CD4-positive, alpha-beta memory T cell (primary cell): ENCODE measurements around the gene SGCG. TPM values are rescaled to one million over a fixed set of nuclear protein-coding genes. Genes with fewer than 3 reads are reported as not detected.
"Not testable (repeated sequence)": the region's sequence is repeated elsewhere in the genome, so short reads cannot be mapped to it uniquely, and the experiment has no call there.

Experiments
- CTCF ChIA-PET: fragments of 350-600 bp; sonication (Branson Sonifier 250); formaldehyde crosslinking; loops from one replicate; lab custom pipeline; 2021; ENCODE audit warnings: inconsistent platforms; ENCODE audit not compliant: partially characterized antibody; lab: Charles Lee
- POLR2A ChIA-PET: fragments of 350-600 bp; sonication (Branson Sonifier 250); formaldehyde crosslinking; loops from one replicate; lab custom pipeline; 2021; ENCODE audit not compliant: partially characterized antibody; lab: Charles Lee
- DNase-seq, 5 donors: peaks; one replicate each; pipeline versions ENCODE4 v3.0.0 to v3.0.0-alpha.2; 2020 to 2022; ENCODE audit warnings: mixed read lengths in 1 of 5
- H3K27ac ChIP-seq: one replicate; pipeline ENCODE4 v1.7.0; 2013; ENCODE audit warnings: low read depth, low read length
- H3K27me3 ChIP-seq: 2 replicates; pipeline ENCODE4 v1.7.0; 2013; ENCODE audit warnings: mild to moderate bottlenecking, low read length, moderate library complexity; ENCODE audit not compliant: insufficient read depth
- H3K36me3 ChIP-seq: 2 replicates; pipeline ENCODE4 v1.7.0; 2013; ENCODE audit warnings: mild to moderate bottlenecking, low read length, moderate library complexity; ENCODE audit not compliant: insufficient read depth
- H3K4me1 ChIP-seq: 2 replicates; pipeline ENCODE4 v1.7.0; 2013; ENCODE audit warnings: mild to moderate bottlenecking, low read length, moderate library complexity; ENCODE audit not compliant: insufficient read depth
- H3K4me3 ChIP-seq, 2 donors: one replicate each; pipeline ENCODE4 v1.7.0; 2013; ENCODE audit warnings: low read length in 2 of 2, mild to moderate bottlenecking in 1 of 2
- H3K9me3 ChIP-seq, 2 donors: one replicate each; pipeline ENCODE4 v1.7.0; 2013; ENCODE audit warnings: low read length in 2 of 2, control low read depth in 1 of 2; ENCODE audit not compliant: control insufficient read depth in 1 of 2
- H3K27ac Mint-ChIP-seq, 7 donors: one replicate each; pipeline ENCODE4 v1.8.0; 2020 to 2021; ENCODE audit warnings: mixed read lengths in 7 of 7, mild to moderate bottlenecking in 6 of 7, inconsistent platforms in 3 of 7, moderate library complexity in 3 of 7
- H3K27me3 Mint-ChIP-seq, 2 donors: one replicate each; pipeline ENCODE4 v1.8.0; 2020 to 2021; ENCODE audit warnings: mixed read lengths in 2 of 2
- H3K36me3 Mint-ChIP-seq, 2 donors: one replicate each; pipeline ENCODE4 v1.8.0; 2020 to 2021; ENCODE audit warnings: mixed read lengths in 2 of 2, inconsistent platforms in 1 of 2, mild to moderate bottlenecking in 1 of 2
- H3K4me1 Mint-ChIP-seq, 4 donors: one replicate each; pipeline ENCODE4 v1.8.0; 2020 to 2021; ENCODE audit warnings: mixed read lengths in 4 of 4, mild to moderate bottlenecking in 1 of 4
- H3K4me3 Mint-ChIP-seq, 8 donors: one replicate each; pipeline ENCODE4 v1.8.0; 2020 to 2021; ENCODE audit warnings: mixed read lengths in 8 of 8, mild to moderate bottlenecking in 7 of 8, moderate library complexity in 6 of 8, inconsistent platforms in 3 of 8
- H3K9me3 Mint-ChIP-seq, 8 donors: one replicate each; pipeline ENCODE4 v1.8.0; 2020 to 2021; ENCODE audit warnings: mixed read lengths in 8 of 8, mild to moderate bottlenecking in 5 of 8, inconsistent platforms in 3 of 8, moderate library complexity in 1 of 8
- intact Hi-C: fragments of 100-400 bp; cut with micrococcal nuclease; formaldehyde crosslinking; loops from one replicate; pipeline ENCODE4 v1.15.1; 2023
- polyA plus RNA-seq, 2 donors: library from polyadenylated mRNA; unstranded; fragments of 300-500 nt; fragmentation: Illumina TruSeq; gene quantifications; one replicate each; pipeline ENCODE4 v1.2.3, GENCODE V29; 2021
- total RNA-seq, 2 experiments: library from RNA; stranded (reverse); gene quantifications; one replicate each; pipeline ENCODE4 v1.2.3, GENCODE V29; 2021

Gene SGCG, protein sequence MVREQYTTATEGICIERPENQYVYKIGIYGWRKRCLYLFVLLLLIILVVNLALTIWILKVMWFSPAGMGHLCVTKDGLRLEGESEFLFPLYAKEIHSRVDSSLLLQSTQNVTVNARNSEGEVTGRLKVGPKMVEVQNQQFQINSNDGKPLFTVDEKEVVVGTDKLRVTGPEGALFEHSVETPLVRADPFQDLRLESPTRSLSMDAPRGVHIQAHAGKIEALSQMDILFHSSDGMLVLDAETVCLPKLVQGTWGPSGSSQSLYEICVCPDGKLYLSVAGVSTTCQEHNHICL
- total RNA-seq (not detected), polyA plus RNA-seq (not detected)

DNA sequence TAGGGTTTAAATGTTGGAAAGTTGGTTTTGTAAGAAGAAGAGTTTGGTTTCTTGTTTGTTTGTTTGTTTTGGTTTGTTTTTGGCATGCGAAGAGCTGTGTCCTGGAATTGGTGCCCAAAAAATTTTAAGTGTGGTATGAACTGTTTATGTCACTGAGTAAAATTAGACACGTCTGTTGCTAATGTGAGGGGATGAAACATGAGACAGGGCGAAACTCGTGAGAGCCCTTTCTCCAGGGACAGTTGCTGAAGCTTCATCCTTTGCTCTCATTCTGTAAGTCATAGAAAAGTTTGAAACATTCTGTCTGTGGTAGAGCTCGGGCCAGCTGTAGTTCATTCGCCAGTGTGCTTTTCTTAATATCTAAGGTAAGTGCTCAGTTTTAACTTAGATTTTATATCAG, at the start of gene SGCG:
Gene SGCG (plus strand): TSS at position 269 of the 400 bp plus-strand sequence. CDS start 22,716 bp downstream, outside the sequence.
- H3K36me3 ChIP-seq: no peaks in the 10 kb centered on the region

DNA sequence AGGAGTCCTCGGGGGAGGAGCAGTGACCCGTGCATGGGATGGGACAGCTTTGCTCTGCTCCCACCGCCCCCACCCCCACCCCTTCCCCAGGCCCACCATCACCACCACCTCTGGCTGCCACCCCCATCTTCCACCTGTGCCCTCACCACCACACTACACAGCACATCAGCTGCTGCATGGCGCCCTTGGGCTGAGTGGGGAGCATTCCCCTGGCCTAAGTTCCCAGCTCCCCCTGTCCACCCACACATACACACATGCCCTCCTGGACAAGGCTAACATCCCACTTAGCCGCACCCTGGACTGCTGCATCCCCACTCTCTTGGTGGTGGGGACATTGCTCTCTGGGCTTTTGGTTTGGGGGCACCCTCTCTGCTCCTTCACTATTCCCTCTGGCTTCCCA, 46.2 kb upstream of the SGCG start:
- Histone ChIP-seq H3K27ac (no peak overlapping the region), H3K4me1 (no peaks in the 10 kb centered on the region), H3K9me3 (no peaks in the 10 kb centered on the region), H3K36me3 (no peaks in the 10 kb centered on the region), H3K4me3 (no peak overlapping the region), H3K27me3 (no peaks in the 10 kb centered on the region)
- Mint-ChIP-seq H3K36me3 (no peaks in the 10 kb centered on the region), H3K27me3 (peaks cover 0 to 2% of the 10 kb centered on the region in 2 donors), H3K4me1 (no peaks in the 10 kb centered on the region), H3K9me3 (no peaks in the 10 kb centered on the region), H3K4me3 (no peak overlapping the region), H3K27ac (no peak overlapping the region)
- CTCF ChIA-PET: no interaction called here
- POLR2A ChIA-PET: no interaction called here
- intact Hi-C loops: no loop called here
- DNase-seq: no peak

More for the DNA sequence above, at the start of gene SGCG:
- H3K4me3 Mint-ChIP-seq: no peak within 1 kb of the TSS
- Histone ChIP-seq H3K9me3 (no peaks in the 10 kb centered on the region), H3K27ac (no peak within 1 kb of the TSS), H3K4me1 (no peaks in the 10 kb centered on the region), H3K4me3 (no peak within 1 kb of the TSS), H3K27me3 (no peaks in the 10 kb centered on the region)
- no peaks in the 10 kb centered on the region for H3K36me3 Mint-ChIP-seq
- no peak for DNase-seq
- H3K4me1 Mint-ChIP-seq: no peaks in the 10 kb centered on the region
- no peak within 1 kb of the TSS for H3K27ac Mint-ChIP-seq
- peaks cover 2 to 3% of the 10 kb centered on the region in 2 donors for H3K27me3 Mint-ChIP-seq
- intact Hi-C loops: no loop called here
- H3K9me3 Mint-ChIP-seq: peaks cover 0 to 10% (median 4%) of the 10 kb centered on the region in 8 donors
- ChIA-PET CTCF (no interaction called here), POLR2A (no interaction called here)

GRCh38 chr13:23140492-23140891, 40.3 kb upstream of the SGCG start:
- no peaks in the 10 kb centered on the region for H3K9me3 ChIP-seq
- intact Hi-C loops: no loop called here
- peaks cover 0 to 2% (median 0%) of the 10 kb centered on the region in 8 donors for H3K9me3 Mint-ChIP-seq
- H3K27ac ChIP-seq: no peak overlapping the region
- no peak for DNase-seq
- H3K27me3 ChIP-seq: no peaks in the 10 kb centered on the region
- ChIA-PET POLR2A (no interaction called here), CTCF (no interaction called here)
- H3K36me3 Mint-ChIP-seq: no peaks in the 10 kb centered on the region
- H3K36me3 ChIP-seq: no peaks in the 10 kb centered on the region
- peaks cover 0 to 5% of the 10 kb centered on the region in 2 donors for H3K27me3 Mint-ChIP-seq
- H3K4me1 ChIP-seq: no peaks in the 10 kb centered on the region
- no peaks in the 10 kb centered on the region for H3K4me1 Mint-ChIP-seq
- no peak overlapping the region for H3K4me3 ChIP-seq
- no peak overlapping the region for H3K4me3 Mint-ChIP-seq
- H3K27ac Mint-ChIP-seq: no peak overlapping the region

GRCh38 chr13:23141964-23142363, 38.8 kb upstream of the SGCG start:
- Histone ChIP-seq H3K36me3 (no peaks in the 10 kb centered on the region), H3K4me3 (no peak overlapping the region), H3K9me3 (no peaks in the 10 kb centered on the region), H3K27ac (no peak overlapping the region), H3K27me3 (no peaks in the 10 kb centered on the region), H3K4me1 (no peaks in the 10 kb centered on the region)
- intact Hi-C loops: no loop called here
- POLR2A ChIA-PET: no interaction called here
- no peaks in the 10 kb centered on the region for H3K4me1 Mint-ChIP-seq
- CTCF ChIA-PET: no interaction called here
- peaks cover 0 to 2% (median 0%) of the 10 kb centered on the region in 8 donors for H3K9me3 Mint-ChIP-seq
- H3K27ac Mint-ChIP-seq: no peak overlapping the region
- no peak for DNase-seq
- peaks cover 0 to 5% of the 10 kb centered on the region in 2 donors for H3K27me3 Mint-ChIP-seq
- no peaks in the 10 kb centered on the region for H3K36me3 Mint-ChIP-seq
- H3K4me3 Mint-ChIP-seq: no peak overlapping the region

GRCh38 chr13:23142607-23143006, 38.2 kb upstream of the SGCG start:
- H3K4me3 ChIP-seq, H3K9me3 ChIP-seq, H3K4me3 Mint-ChIP-seq, H3K36me3 Mint-ChIP-seq, POLR2A ChIA-PET, H3K27ac ChIP-seq, H3K9me3 Mint-ChIP-seq, CTCF ChIA-PET, H3K27me3 Mint-ChIP-seq, H3K4me1 Mint-ChIP-seq, DNase-seq, H3K27ac Mint-ChIP-seq, H3K36me3 ChIP-seq, H3K4me1 ChIP-seq, H3K27me3 ChIP-seq, intact Hi-C loops: not testable (repeated sequence)

- ChIA-PET CTCF (no interaction called here), POLR2A (no interaction called here)
- Histone ChIP-seq H3K27me3 (no peaks in the 10 kb centered on the region), H3K36me3 (no peaks in the 10 kb centered on the region), H3K9me3 (no peaks in the 10 kb centered on the region), H3K4me3 (no peak overlapping the region), H3K27ac (no peak overlapping the region), H3K4me1 (no peaks in the 10 kb centered on the region)
- Mint-ChIP-seq H3K9me3 (peaks cover 0 to 2% (median 0%) of the 10 kb centered on the region in 8 donors), H3K36me3 (no peaks in the 10 kb centered on the region), H3K4me3 (no peak overlapping the region), H3K27ac (no peak overlapping the region), H3K27me3 (peaks cover 2 to 5% of the 10 kb centered on the region in 2 donors), H3K4me1 (no peaks in the 10 kb centered on the region)
- intact Hi-C loops: no loop called here
- no peak for DNase-seq
Measured at GRCh38 chr13:23144431-23144830, 36.3 kb upstream of the SGCG start.

GRCh38 chr13:23146006-23146405, 34.8 kb upstream of the SGCG start:
- POLR2A ChIA-PET: no interaction called here
- no peak overlapping the region for H3K27ac ChIP-seq
- no peak overlapping the region for H3K4me3 ChIP-seq

More at GRCh38 chr13:23146006-23146405, 34.8 kb upstream of the SGCG start:
- H3K36me3 ChIP-seq: no peaks in the 10 kb centered on the region
- H3K36me3 Mint-ChIP-seq: no peaks in the 10 kb centered on the region
- no peak overlapping the region for H3K4me3 Mint-ChIP-seq
- peaks cover 2 to 5% of the 10 kb centered on the region in 2 donors for H3K27me3 Mint-ChIP-seq
- DNase-seq: no peak
- H3K4me1 ChIP-seq: no peaks in the 10 kb centered on the region
- H3K9me3 ChIP-seq: no peaks in the 10 kb centered on the region
- intact Hi-C loops: no loop called here
- peak overlapping the region in 1 of 7 donors; percentile 36 for H3K27ac Mint-ChIP-seq
- H3K4me1 Mint-ChIP-seq: no peaks in the 10 kb centered on the region
- H3K27me3 ChIP-seq: no peaks in the 10 kb centered on the region
- H3K9me3 Mint-ChIP-seq: no peaks in the 10 kb centered on the region
- CTCF ChIA-PET: no interaction called here
